ENCODE results near the gene C19orf53.

DNA sequence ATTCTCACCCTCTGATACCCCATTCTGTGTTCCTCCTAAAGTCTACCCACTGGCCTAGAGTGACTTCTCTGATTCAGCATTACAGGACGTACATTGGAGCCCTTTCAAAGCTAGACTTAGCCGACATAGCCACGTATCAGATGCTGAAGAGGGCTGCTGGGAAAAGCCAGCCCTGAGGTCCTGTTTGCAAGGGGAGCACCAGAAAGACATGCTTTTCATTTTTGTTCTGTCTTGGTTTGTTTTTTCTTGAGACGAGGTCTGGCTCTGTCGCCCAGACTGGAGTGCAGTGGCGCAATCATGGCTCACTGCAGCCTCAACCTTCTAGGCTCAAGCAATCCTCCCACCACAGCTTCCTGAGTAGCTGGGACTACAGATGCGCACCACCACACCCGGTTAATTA, 14.7 kb downstream of the C19orf53 start:
- TF ChIP-seq CTCF (IDR thresholded peaks at IDR 0.05) (no peak), POLR2A (IDR thresholded peaks at IDR 0.05) (no peak)

Measured in esophagus squamous epithelium (tissue), 4 donors.